ENCODE data around the gene KANSL1L. TPM values are rescaled to one million over a fixed set of nuclear protein-coding genes. Genes with fewer than 3 reads are reported as not detected.
"Not testable (repeated sequence)": the region's sequence is repeated elsewhere in the genome, so short reads cannot be mapped to it uniquely, and the experiment has no call there.

Gene KANSL1L
- polyA plus RNA-seq, 1 of the 3 experiments (the other 2 are of a cell fraction) = 5.5 TPM

GRCh38 chr2:210181033-210181605 is 9.9 kb upstream of the KANSL1L start:
- POLR2A ChIA-PET; H4K20me1 ChIP-seq (ENCODE audit: insufficient read depth); H3F3A ChIP-seq (replicated peaks; ENCODE audit: insufficient read depth); H3K9me2 ChIP-seq; H3K4me2 ChIP-seq; H3K27me3 ChIP-seq (ENCODE audit: insufficient read depth); H3K4me1 ChIP-seq (ENCODE audit: control insufficient read depth in 1 of 2, insufficient read depth in 2 of 2, low read depth in 1 of 2, low read length in 1 of 2); H3K36me3 ChIP-seq (replicated peaks in 1 of 2; ENCODE audit: control insufficient read depth in 1 of 2, insufficient read depth in 2 of 2, low read length in 1 of 2); H2AFZ ChIP-seq (ENCODE audit: low read depth); H3K9ac ChIP-seq; H3K79me2 ChIP-seq (ENCODE audit: insufficient read depth); DNase-seq; H3K4me3 ChIP-seq (ENCODE audit: low read depth in 2 of 2, low read length in 1 of 2); H3K9me3 ChIP-seq; H3K27ac ChIP-seq (ENCODE audit: low read depth in 2 of 2, low read length in 1 of 2): not testable (repeated sequence)
- WGBS (ENCODE audit: low lambda C conversion rate) = 75% methylated on average over 3 of the region's 3 CpGs
- CTCF ChIA-PET = interaction anchor here (1.1 kb wide), 1 partner anchor 14 kb away, joined by 6 read pairs; no protein-coding TSS in a partner anchor

GRCh38 chr2:210180477-210180876 is 9.3 kb upstream of the KANSL1L start:
- POLR2A ChIA-PET = no interaction called here
- H3K36me3 ChIP-seq (replicated peaks in 1 of 2; ENCODE audit: control insufficient read depth in 1 of 2, insufficient read depth in 2 of 2, low read length in 1 of 2) = no peaks in the 10 kb centered on the region
- CTCF ChIA-PET = no interaction called here
- H3K4me1 ChIP-seq (ENCODE audit: control insufficient read depth in 1 of 2, insufficient read depth in 2 of 2, low read depth in 1 of 2, low read length in 1 of 2) = no peaks in the 10 kb centered on the region; a peak in 1 of 4 replicates
- H3K9ac ChIP-seq = no peak overlapping the region
- H3K27me3 ChIP-seq (ENCODE audit: insufficient read depth) = peaks cover 4% of the 10 kb centered on the region; the same call in 1 of the 2 replicates
- TF ChIP-seq ELF1 (IDR thresholded peaks at IDR 0.05) (no peak), MAX (IDR thresholded peaks at IDR 0.05; ENCODE audit: low read depth) (no peak), CTCF (IDR thresholded peaks at IDR 0.05) (no peak)
- no peaks in the 10 kb centered on the region for H4K20me1 ChIP-seq (ENCODE audit: insufficient read depth)
- no peaks in the 10 kb centered on the region for H3K9me2 ChIP-seq
- DNase-seq = no peak
- H3K79me2 ChIP-seq (ENCODE audit: insufficient read depth) = no peaks in the 10 kb centered on the region
- WGBS (ENCODE audit: low lambda C conversion rate) = 95% methylated on average over 1 of the region's 1 CpG
- no peak overlapping the region for H3K4me3 ChIP-seq (ENCODE audit: low read depth in 2 of 2, low read length in 1 of 2)
- no peak overlapping the region for H3K4me2 ChIP-seq
- no peaks in the 10 kb centered on the region for H3K9me3 ChIP-seq
- H2AFZ ChIP-seq (ENCODE audit: low read depth) = no peak overlapping the region
- no peaks in the 10 kb centered on the region for H3F3A ChIP-seq (replicated peaks; ENCODE audit: insufficient read depth)
- H3K27ac ChIP-seq (ENCODE audit: low read depth in 2 of 2, low read length in 1 of 2) = no peak overlapping the region

- ChIA-PET POLR2A (no interaction called here), CTCF (no interaction called here)
- no peak overlapping the region for H2AFZ ChIP-seq (ENCODE audit: low read depth)
- TF ChIP-seq NRF1 (IDR thresholded peaks at IDR 0.05; ENCODE audit: low read depth, low read length) (no peak), ELF1 (IDR thresholded peaks at IDR 0.05) (no peak), RXRA (IDR thresholded peaks at IDR 0.05; ENCODE audit: borderline replicate concordance, low read depth) (no peak), TEAD4 (IDR thresholded peaks at IDR 0.05; ENCODE audit: borderline replicate concordance, insufficient read depth) (no peak), GATA2 (CRISPR knock-in tag; IDR thresholded peaks at IDR 0.05) (no peak), MEF2A (IDR thresholded peaks at IDR 0.05; ENCODE audit: borderline replicate concordance, low read depth) (no peak), JUND (IDR thresholded peaks at IDR 0.05) (no peak), REST (IDR thresholded peaks at IDR 0.05; ENCODE audit: low read depth, low read length) (no peak), GABPA (IDR thresholded peaks at IDR 0.05; ENCODE audit: low read depth) (no peak), POLR2AphosphoS5 (IDR thresholded peaks at IDR 0.05; ENCODE audit: low read depth, low read length) (no peak), TAF1 (IDR thresholded peaks at IDR 0.05; ENCODE audit: borderline replicate concordance, low read depth, low read length) (no peak), FOSL2 (IDR thresholded peaks at IDR 0.05; ENCODE audit: borderline replicate concordance, low read depth) (no peak), MXI1 (IDR thresholded peaks at IDR 0.05; ENCODE audit: low read depth, low read length) (no peak)
These were observed 8.3 kb upstream of the KANSL1L start for GRCh38 chr2:210179351-210179990.

More at GRCh38 chr2:210179351-210179990, 8.3 kb upstream of the KANSL1L start:
- Histone ChIP-seq H3K9me2 (no peaks in the 10 kb centered on the region), H3K4me2 (no peak overlapping the region), H3K36me3 (replicated peaks in 1 of 2; ENCODE audit: control insufficient read depth in 1 of 2, insufficient read depth in 2 of 2, low read length in 1 of 2) (no peaks in the 10 kb centered on the region), H3K27me3 (ENCODE audit: insufficient read depth) (peaks cover 4% of the 10 kb centered on the region; the same call in 1 of the 2 replicates), H3K79me2 (ENCODE audit: insufficient read depth) (no peaks in the 10 kb centered on the region), H3K27ac (ENCODE audit: low read depth in 2 of 2, low read length in 1 of 2) (no peak overlapping the region), H3K4me1 (ENCODE audit: control insufficient read depth in 1 of 2, insufficient read depth in 2 of 2, low read depth in 1 of 2, low read length in 1 of 2) (no peaks in the 10 kb centered on the region; a peak in 1 of 4 replicates), H3K9ac (no peak overlapping the region), H3K4me3 (ENCODE audit: low read depth in 2 of 2, low read length in 1 of 2) (no peak overlapping the region), H3K9me3 (no peaks in the 10 kb centered on the region), H3F3A (replicated peaks; ENCODE audit: insufficient read depth) (no peaks in the 10 kb centered on the region), H4K20me1 (ENCODE audit: insufficient read depth) (no peaks in the 10 kb centered on the region)
- DNase-seq = no peak
